Measurements from ENCODE around the gene AHI1.

AHI1 gene

DNA sequence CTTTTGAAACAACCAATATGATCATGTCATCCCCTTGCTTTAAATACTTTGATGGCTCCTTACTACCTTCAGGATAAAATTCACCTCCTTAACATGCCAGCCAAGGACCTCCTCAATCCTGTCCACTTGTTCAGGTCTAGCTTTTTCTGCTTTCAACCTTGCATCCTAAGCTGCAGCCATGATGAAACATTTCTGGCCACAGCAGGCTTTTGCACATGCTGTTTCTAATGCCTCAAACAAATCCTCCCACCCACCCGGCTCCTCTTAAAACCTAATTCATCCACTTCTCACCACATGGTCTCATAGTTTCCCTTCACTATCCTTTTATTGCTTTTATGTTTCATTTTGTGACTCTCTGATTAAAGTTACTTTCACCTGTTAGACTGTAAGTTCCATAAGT, 191.9 kb downstream of the AHI1 start:
- in situ Hi-C loops (cut with MboI; ENCODE audit: low sequenced_read_pairs), result no loop called here

DNA sequence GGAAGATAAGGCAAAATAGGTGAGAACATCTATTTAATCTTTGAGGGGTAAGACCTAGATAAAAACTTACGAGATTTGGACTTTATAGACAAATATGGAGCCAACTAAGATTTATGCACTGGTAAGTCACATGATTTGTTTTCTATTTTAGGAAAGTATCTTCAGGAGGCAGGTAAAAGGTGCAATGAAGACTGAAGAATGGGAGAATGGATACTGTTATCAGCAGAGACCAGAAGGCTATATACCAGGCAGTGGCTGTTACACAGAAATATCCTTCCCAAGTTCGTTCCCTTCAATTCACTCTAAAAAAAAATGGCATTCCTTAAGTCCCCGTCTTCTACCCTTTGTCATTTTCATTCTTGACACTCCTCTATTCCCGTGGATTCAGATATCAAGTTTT, 192.7 kb downstream of the AHI1 start:
- in situ Hi-C loops (cut with MboI; ENCODE audit: low sequenced_read_pairs), result no loop called here

DNA sequence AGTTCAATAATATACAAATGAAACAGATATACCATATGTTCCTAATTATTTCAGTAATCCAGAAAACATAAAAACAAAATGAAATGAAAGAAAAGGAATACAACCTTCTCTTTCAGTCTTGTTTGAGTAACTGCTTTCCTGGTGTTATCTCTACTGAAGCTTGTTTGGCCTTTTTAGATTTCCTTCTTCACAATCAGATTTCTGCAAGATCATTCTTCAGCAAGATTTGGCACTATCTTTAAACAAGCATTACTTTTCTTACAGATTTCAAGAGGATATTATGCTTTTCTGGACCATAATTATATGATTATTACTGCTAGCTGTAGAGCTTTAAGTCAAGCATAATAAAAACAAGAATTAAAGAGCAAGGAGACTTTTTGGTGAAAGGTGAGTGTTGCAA, 196.2 kb downstream of the AHI1 start:
- in situ Hi-C loops (cut with MboI; ENCODE audit: low sequenced_read_pairs), result no loop called here

DNA sequence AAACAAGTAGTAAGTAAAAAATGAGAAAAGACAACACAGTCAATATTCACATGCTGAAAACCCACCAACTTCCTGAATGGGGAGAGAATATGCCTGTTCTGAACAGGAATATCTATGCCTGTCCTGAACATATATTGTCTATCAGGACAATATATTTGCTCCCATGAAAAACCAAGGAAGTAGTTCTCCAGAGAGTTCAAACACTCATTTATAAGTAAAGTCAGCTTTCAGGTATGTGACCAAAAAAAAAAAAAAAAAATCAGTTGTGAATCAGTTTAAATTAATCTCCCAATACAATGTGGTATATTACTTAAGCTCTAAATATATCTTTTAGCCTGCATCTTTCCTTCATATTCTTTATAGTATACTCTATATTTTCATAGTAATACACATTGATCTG, 197.0 kb downstream of the AHI1 start:
- in situ Hi-C loops (cut with MboI; ENCODE audit: low sequenced_read_pairs), result no loop called here

DNA sequence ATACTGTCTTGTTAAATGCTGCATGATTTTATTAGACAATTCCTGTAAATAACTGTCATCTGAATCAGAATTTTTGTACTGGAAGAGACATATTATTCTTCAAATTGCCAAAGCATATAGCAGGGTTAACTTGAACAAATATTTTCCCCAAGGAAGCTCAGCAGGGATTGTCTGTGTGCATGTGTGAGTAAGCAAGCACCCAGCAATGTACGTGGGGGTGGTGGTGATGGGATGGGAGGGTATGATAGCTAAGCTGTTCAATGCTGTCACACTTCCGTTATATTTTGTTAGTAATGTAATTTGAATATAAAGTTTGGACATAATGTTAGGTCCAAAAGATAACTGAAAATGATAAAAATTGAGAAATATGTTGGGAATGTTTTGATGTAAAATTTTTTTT, 198.3 kb downstream of the AHI1 start:
- in situ Hi-C loops (cut with MboI; ENCODE audit: low sequenced_read_pairs), result no loop called here

DNA sequence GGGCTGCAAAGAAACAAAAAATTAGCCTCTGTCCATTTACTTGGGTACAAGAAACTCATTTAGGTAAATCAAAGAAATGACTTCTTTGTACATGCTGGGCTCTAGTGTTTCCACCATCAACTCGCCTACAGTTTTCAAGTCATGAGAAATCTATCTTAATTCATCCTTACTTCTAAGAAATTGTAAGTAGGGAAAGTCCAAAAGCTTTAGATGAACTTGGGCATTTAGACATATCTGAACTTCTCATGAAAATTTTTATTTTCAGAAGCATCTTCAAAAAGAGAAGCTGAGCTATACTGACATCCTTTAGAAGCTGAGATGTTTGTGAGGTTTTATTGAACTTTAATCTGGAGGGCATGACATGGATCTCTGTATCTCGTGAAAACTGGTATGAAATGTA, 199.1 kb downstream of the AHI1 start:
- in situ Hi-C loops (cut with MboI; ENCODE audit: low sequenced_read_pairs), result no loop called here

DNA sequence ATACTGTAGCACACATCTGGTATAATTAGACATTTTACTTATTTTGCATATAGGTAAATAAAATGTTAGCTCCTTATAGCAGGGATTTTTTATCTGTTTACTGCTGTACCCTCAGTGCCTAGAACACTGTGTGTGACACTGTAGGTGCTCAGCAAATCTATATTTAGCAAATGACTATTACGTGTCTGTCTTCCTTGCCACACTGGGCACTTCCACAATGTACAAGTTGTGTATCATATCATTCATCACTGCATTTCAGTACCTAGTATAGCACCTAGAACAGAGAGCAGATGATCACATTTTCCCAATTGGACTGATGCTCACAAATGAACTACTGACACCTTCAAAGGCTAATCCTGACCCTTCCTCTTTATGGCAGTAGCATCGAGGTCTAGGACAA, 200.8 kb downstream of the AHI1 start:
- in situ Hi-C loops (cut with MboI; ENCODE audit: low sequenced_read_pairs), result no loop called here

DNA sequence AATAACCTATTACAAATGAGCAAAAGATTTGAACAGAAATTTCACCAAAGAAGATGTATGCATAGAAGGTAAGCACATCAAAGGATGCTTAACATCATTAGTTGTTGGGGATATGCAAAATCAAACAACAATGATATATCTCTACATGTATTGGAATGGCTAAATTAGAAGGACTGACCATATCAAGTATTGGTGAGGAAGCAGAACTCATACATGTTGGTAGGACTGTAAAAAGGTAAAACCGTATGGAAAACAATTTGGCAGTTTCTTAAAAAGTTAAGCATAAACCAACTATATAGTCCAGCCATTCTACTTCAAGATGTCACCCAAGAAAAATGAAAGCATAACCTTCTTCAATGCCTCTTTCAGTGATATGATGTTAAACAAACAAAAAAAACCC, 202.5 kb downstream of the AHI1 start:
- in situ Hi-C loops (cut with MboI; ENCODE audit: low sequenced_read_pairs), result no loop called here

DNA sequence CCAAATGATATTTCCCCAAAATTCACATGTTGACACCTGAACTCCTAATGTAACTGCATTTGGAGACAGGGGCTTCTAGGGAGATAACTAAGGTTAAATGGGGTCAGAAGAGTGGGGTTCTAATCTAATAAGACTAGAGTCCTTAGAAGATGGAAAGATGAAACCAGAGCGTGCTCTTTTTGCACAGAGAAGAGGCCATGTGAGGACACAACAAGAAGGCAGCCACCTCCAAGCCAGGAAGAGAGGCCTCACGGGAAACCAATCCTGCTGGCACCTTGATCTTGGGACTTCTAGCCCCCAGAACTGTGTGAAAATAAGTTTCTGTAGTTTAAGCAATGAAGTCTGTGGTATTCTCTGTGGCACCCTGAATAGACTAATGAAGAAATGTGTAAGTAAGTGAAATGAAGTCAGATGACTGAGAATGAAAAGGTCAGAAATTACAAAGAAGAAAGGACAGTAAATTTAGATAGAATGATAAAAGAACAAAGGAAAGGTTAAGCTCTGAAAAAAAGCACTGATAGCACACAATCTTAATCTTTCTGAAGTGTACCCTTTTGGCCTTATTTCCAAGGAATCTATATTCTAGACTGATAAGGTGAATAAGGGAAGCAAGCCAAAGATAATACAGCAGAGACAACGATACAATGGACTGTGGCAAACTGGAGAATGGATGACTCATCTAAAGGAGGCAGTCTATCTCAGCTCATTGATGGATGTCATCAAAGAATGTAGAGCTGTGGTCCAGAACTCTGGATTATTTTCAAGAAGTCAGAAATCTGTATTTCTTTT, 206.1 kb downstream of the AHI1 start:
- in situ Hi-C loops (cut with MboI; ENCODE audit: low sequenced_read_pairs), result no loop called here

DNA sequence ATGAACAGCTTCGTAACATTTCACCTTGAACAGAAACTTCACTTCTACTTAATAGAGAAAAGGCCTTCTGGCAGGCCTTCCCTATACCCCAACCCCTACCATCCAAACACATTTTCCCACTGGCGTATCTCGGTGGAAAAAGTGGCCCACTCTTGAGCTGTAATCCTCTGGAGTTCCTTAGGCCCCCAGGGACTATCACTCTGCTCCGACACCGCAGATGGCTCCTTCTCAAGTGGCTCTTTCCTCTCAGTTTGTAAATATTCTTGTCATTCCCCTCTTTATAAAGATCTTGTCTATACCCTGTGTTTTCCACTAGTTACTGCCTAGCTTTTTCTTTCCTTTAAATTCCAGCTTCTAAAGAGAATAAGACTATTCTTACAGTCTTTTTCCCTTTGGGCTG, 207.7 kb downstream of the AHI1 start:
- in situ Hi-C loops (cut with MboI; ENCODE audit: low sequenced_read_pairs), result no loop called here

DNA sequence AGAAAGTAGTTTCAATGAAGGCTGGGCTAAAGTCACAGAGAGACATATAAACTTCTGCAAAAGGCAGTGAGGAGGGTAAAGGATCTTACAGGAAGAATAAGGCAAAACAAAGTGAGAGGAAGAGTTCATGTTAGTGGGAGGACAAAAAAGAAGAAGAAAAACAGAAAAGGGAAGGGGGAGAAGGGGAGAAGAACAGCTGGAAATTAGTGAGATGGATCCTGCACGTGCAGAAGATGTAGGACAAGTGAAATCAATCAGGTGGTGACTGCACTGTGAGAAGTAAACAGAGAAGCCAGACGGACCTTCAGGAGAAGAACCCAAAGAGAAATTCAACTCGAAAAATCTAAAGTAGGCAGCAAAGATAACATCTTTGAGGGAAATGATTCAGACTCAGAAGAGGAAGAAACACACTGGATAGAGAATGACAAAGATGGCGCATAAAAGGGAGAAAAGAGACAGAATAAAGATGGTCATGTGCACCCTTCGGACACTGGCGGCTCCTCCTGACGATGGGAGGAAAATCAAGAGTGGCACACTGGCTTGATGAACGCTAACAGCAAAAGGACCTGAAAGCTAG, 210.5 kb downstream of the AHI1 start:
- in situ Hi-C loops (cut with MboI; ENCODE audit: low sequenced_read_pairs), result no loop called here

DNA sequence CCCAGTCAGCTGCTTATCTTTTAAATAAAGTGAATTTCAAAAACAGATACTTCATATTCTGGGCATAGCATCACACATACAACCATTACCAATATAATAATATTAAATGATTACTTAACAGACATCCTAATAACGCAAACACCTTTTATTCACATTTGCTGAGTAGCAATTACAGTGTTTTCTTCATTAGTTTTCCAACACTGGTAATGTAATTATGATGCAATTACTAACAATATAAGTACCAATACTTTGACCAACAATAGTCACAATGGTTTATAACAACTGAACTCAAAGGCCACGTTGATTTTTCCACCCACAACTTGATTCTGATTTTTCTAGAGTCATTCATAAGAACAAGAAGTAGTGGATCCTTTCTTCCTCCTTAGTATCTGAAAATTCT, 212.4 kb downstream of the AHI1 start:
- in situ Hi-C loops (cut with MboI; ENCODE audit: low sequenced_read_pairs), result no loop called here

DNA sequence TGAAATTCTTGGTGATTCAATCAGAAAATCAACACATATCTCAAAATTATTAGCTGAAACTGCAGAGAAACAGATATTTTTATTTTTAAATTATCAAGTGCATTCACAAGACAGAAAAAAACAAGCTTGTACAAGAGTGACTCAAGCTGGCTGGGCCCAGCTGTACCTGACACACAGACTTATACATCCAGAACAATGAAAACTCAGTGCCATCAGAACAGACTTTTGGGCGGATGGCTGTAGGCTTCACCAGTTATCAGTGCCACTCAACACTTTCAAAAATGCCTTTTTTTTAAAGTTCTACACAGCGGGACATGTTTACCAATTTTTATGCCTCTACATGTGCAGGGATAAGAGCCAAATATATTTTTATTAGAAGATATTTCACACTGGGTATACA, 213.6 kb downstream of the AHI1 start:
- in situ Hi-C loops (cut with MboI; ENCODE audit: low sequenced_read_pairs), result no loop called here

DNA sequence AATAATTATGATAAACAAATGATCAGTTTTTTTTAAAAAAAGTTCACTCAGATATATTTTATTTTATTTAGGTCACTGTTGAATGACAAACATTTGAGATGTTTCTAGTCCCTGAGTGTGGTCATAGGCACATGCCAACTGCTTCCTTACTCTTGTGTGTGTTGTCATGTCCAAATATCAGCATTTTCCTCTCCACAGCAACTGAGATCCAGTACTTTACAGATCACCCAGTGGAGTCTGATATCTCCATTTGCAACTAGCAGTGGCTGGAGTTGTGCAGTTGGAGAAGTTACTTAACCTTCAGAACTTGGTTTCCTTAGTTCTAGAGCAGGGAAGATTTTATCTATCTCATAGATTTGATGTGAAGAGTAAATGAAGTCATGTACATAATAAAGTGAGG, 215.1 kb downstream of the AHI1 start:
- in situ Hi-C loops (cut with MboI; ENCODE audit: low sequenced_read_pairs), result no loop called here

DNA sequence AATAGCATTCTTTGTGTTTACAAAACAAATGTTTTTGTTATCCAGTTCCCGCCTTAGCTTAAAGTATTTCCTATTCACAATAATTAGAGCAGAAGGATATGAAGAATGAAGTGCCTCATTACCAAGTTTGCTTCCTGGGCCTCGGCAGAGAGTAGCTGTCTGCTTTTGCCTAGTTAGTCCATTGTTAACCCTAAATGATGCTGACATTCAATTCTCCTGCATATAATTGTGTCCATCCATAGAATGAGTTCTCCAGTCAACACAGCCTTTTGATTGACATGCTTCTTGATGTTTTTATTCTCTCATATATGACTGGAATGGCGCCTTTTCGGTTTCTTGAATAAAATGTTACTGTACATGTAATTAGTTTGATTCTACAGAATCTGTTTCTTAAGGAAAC, 215.6 kb downstream of the AHI1 start:
- in situ Hi-C loops (cut with MboI; ENCODE audit: low sequenced_read_pairs), result no loop called here

DNA sequence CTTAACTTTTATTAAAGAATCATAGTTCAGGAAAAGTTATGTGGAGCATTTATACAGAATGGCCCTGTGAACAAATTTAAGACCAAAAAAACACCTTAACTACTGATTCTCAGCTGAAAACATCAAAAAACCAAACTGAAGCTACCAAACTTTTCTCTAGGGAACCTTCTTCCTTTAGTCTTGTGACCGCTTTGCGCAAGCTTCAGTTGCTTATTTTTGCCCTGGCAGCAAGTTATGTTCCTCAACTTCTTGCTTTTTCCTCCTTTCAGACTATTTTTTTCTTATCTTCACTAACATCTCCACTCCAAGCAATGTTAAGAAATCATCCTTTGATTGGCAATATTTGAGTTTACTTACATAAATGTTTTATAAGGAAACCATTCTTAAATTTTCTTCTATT, 216.3 kb downstream of the AHI1 start:
- in situ Hi-C loops (cut with MboI; ENCODE audit: low sequenced_read_pairs), result no loop called here

DNA sequence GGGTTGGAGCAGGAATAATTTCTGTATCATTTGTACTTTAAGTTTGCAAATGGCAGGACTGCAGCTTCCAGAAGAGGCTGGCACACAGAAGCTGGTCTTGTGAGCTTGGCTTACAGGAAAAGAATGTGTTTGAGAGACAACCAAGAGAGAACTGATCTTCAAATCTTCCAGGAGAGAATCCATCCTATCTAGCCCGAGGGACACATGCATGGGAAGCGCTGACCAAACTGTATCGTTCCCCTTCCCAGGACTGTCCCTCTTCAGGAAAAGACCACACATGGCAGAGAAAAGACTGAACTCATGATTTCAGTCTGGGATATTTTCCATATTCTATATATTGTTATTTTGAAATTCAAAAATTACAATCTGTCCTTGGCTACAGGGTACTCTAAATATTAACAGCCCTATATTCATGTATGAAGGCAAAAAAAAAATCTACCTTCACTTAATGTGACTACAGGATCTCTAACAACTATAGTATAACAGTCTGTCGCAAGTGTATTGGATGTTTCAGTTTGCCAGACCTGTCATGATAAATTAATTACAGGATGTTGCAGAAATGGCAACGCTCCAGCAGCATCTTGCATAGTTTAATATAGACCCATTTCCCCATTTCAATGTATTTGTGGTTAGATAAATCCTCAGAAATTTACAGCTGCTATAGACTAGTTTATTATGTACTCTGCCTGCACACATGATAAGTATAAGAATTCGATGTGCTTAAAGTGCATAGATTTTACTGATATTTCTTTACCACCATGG, 217.0 kb downstream of the AHI1 start:
- in situ Hi-C loops (cut with MboI; ENCODE audit: low sequenced_read_pairs), result no loop called here

DNA sequence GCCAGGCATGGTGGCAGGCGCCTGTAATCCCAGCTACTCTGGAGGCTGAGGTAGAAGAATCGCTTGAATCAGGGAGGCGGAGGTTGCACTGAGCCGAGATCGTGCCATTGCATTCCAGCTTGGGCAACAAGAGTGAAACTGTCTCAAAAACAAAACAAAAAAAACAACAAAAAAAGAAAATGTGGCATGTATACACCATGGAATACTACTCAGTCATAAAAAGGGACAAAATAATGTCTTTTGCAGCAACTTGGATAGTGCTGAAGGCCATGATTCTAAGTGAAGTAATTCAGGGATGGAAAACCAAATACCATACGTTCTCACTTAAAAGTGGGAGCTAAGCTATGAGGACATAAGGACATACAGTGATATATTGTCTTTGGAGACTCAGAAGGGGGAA, 220.1 kb downstream of the AHI1 start:
- in situ Hi-C loops (cut with MboI; ENCODE audit: low sequenced_read_pairs), result no loop called here

DNA sequence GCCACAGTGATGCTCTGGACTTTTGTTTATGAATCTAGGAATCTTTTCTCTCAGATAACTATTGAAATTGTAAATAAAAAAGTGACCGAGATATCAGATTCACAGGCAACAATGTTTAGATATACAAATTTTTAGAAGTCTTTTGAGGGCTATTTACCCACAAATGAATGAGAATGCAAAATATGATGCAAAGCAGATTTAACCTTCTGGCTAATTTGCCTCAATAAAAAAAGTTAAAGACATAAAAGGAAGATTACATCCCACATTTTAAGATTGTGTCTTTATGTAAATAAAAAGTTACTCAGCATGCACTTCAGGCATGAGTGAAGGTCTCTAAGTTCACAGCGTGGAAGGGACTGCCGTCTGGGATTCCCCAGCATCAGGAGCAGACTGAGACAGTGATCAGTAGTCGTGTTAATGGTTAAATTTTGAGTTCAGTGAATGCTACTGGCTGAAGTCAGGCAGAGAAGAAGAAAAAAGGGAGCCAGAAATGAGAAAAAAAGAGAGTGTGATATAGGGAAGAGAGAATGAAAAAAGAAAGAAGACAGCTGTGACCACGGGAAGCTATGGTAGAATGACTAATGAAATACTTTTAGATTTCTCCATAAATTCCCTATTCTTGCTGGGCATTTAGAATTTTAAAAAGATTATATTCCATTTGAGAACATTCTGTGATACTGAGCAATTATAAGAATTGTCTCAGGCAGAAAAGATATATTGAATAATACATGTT, 222.8 kb downstream of the AHI1 start:
- in situ Hi-C loops (cut with MboI; ENCODE audit: low sequenced_read_pairs), result no loop called here

DNA sequence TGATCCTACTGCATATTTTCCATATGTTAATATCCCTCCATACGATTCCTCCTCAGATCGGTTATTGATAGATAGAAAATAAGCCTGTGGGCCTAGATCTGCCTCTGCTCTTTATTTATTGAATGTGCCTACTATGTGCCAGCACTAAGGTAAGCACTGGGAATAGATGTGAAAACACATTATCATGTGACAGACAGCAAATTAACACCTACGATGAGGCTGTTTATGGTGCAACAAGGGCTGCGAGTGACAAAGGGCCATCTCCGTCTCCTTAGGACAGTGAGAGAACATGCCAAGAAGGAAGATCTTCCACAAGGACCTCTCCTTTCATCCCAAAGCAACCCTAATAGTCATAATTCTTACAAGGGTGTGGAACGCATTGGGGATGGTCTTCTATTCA, 225.9 kb downstream of the AHI1 start:
- in situ Hi-C loops (cut with MboI; ENCODE audit: low sequenced_read_pairs), result no loop called here

DNA sequence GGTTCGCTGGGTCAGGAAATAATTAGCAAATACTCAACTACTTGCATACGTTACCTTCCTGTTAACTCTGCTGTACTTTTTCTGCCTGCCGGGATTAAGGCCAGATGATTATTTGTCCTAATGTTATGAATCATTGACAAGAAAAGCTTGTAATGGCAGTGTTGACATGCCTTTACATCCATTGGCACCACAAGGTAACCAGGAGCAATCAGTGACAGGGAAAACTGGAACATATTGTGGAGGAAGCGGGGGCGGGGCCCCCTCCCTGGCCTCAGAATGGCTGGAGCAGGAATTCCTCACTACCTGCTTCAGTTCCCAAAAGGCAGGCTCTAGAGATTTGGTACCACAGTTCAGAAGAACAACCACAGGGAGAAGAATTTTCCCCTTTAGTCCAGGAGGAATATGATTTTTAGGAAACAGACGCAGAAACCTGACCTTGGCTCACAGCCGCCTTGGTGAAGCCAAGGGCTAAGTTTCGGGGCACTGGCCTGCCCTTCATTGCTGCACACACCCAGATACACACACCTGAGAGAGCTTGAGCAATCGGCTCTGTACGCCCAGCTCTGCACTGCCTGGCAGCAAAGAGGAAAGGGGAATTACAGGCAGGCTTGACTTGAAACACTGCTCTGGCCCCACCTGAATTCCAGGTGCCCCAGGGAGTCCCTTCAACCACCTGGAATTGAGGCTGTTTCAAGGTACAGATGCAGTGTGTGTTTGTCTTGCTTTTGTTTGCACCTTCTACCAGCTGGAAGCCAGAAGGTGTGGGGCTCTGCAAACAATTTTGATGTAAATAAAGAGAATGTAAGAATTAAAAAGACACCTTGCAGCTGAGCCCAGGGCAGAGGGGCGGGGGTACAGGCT, 226.6 kb downstream of the AHI1 start:
- in situ Hi-C loops (cut with MboI; ENCODE audit: low sequenced_read_pairs), result no loop called here
